Colon (tissue), 2 donors: ENCODE data around the gene BIRC3.

Experiments
- FAIRE-seq: peaks from 2 replicates; lab custom pipeline; 2012; peaks lifted over from hg19 to GRCh38; lab: Jason Lieb, UNC
- donor health status: control.
- donor health status: control.

Gene BIRC3

DNA sequence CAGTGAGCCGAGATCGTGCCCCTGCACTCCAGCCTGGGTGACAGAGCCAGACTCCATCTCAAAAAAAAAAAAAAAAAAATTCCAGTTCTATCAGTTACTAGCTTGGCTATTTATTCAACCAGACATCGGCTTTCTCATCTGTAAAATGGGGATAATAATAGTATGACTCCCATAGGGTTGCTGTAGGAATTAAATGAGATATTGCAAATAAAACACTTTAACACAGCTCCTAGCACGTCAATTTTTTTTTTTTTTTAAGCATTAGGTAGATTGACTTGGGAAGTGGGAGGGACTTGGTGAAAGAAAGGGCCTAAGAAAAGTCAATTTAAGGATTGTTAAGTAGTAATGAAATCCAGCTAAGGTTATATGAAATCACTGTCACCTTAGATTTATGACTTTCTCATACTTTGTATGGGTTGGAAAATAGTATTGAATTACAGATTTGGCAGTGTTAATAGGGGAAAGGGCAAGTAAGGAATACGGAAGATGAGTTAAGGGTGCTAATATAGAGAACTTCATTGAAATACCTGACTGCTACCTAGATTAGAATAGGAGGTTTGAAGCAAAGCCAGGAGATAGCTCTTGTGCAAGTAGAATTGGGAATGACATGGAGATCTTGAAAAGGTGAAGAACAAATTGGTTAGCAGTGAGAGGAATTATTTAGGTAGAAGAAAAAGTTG is 58.6 kb downstream of the BIRC3 start:
- no peak for FAIRE-seq

DNA sequence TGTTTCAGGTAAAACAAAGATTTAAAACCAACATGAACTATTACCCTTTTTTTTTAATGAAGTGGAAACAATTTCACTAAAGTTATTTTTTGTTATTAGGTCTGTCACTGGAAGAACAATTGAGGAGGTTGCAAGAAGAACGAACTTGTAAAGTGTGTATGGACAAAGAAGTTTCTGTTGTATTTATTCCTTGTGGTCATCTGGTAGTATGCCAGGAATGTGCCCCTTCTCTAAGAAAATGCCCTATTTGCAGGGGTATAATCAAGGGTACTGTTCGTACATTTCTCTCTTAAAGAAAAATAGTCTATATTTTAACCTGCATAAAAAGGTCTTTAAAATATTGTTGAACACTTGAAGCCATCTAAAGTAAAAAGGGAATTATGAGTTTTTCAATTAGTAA is 60.6 kb downstream of the BIRC3 start:
- no peak for FAIRE-seq

DNA sequence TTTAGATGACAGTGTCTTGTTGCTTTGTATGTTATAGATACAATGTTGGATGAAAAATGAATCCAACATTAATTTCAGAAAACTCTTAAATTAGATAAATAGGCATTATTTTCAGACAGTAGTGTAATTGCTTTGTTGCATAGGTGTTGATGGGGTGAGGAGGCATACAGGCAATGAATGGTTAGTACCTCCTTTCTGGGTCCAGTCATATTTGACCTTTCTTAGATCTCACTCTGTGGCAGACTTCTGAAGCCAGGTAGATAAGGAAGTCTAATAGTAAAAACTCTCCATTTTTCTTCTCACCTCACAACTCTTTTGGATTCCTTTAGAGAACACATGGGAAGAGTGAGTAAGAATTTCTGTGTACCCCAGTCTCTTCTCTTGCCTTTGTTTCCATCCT is 61.5 kb downstream of the BIRC3 start:
- FAIRE-seq, result no peak

GRCh38 chr11:102382384-102382783 is 65.1 kb downstream of the BIRC3 start:
- FAIRE-seq, result no peak

GRCh38 chr11:102383839-102384238 is 66.6 kb downstream of the BIRC3 start:
- FAIRE-seq, result no peak

DNA sequence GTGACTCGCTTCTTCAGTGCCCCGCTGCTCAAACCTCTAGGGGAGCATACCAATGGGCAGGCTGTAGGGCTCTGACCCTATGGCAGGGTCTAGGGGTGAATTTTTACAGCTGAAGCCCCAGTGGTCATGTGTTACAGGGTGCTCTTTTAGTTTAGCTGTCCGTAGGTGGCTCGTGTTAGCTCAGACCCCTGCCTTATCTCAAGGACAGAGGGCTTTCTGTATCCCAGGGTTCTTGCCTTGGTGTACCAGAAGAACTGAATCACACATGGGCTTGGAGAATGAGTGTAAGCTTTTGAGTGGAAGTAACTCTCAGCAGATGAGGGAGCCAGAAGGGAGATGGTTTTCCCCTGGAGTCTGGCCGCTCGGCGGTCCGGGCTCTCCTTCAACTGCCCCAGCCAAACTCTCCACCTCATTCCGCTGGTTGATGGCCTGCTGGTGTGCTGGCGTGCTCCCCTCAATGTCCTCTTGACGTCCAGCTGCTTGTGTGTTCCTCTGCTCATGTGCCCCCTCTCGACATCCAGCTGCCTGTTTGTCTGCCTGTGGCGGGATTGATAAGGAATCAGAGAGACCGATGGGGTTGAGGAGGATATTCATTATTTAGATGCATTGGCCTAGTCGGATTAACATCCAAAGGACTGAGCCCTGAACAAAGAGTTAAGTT is 67.3 kb downstream of the BIRC3 start:
- no peak for FAIRE-seq

GRCh38 chr11:102385085-102386007 is 68.1 kb downstream of the BIRC3 start:
- no peak for FAIRE-seq

- FAIRE-seq, result no peak
Measured at GRCh38 chr11:102386136-102386734, 69.0 kb downstream of the BIRC3 start.

DNA sequence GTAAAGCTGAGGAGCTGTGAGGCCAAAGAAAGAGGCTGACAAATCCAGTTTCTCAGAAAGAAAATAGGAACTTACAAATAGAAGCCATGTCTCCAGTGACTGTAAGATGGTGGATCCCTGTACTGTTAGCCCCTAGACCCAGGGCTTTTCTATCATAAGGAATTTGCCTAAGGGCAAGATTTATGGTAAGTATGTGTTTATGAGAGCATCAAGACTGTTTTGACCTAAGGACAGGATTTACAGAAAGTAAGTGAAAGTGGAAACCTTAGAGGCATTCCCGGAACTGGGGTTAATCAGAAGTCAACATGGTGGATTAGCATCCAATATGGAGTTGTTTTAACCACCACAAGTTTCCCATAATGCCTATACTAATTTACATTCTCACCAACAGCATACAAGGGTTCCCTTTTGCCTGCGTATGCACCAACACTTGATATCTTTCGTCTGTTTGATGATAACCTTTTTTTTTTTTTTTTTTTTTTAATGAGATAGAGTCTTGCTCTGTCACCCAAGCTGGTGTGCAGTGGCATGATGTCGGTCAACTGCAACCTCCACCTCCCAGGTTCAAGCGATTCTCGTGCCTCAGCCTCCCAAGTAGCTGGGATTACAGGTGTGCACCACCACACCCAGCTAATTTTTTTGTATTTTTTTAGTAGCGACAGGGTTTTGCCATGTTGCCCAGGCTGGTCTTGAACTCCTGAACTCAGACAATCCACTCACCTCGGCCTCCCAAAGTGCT is 69.9 kb downstream of the BIRC3 start:
- no peak for FAIRE-seq
